ENCODE measurements around the gene OTOG.

The OTOG gene

GRCh38 chr11:17556999-17557398 lies 9.9 kb downstream of the OTOG start:
- no peaks in the 10 kb centered on the region for H3K36me3 Mint-ChIP-seq (ENCODE audit: low read depth)
- H3K4me1 Mint-ChIP-seq (ENCODE audit: low read depth), result no peaks in the 10 kb centered on the region
- H3K27me3 Mint-ChIP-seq, result peaks cover 7% of the 10 kb centered on the region
- no peak overlapping the region for H3K4me3 Mint-ChIP-seq
- H3K27ac Mint-ChIP-seq, result no peak overlapping the region
- H3K9me3 Mint-ChIP-seq, result no peaks in the 10 kb centered on the region

- H3K9me3 Mint-ChIP-seq, result no peaks in the 10 kb centered on the region
- no peak overlapping the region for H3K4me3 Mint-ChIP-seq
- peaks cover 7% of the 10 kb centered on the region for H3K27me3 Mint-ChIP-seq
- H3K36me3 Mint-ChIP-seq (ENCODE audit: low read depth), result no peaks in the 10 kb centered on the region
- H3K4me1 Mint-ChIP-seq (ENCODE audit: low read depth), result no peaks in the 10 kb centered on the region
- no peak overlapping the region for H3K27ac Mint-ChIP-seq
These were observed 11.1 kb downstream of the OTOG start for GRCh38 chr11:17558025-17558780.

- Mint-ChIP-seq H3K4me1 (ENCODE audit: low read depth) (no peaks in the 10 kb centered on the region), H3K27ac (no peak overlapping the region), H3K9me3 (no peaks in the 10 kb centered on the region), H3K27me3 (peaks cover 7% of the 10 kb centered on the region), H3K36me3 (ENCODE audit: low read depth) (no peaks in the 10 kb centered on the region), H3K4me3 (no peak overlapping the region)
These were observed 11.9 kb downstream of the OTOG start for GRCh38 chr11:17558916-17559315.

GRCh38 chr11:17559341-17560087 lies 12.5 kb downstream of the OTOG start:
- no peaks in the 10 kb centered on the region for H3K36me3 Mint-ChIP-seq (ENCODE audit: low read depth)
- H3K4me1 Mint-ChIP-seq (ENCODE audit: low read depth), result no peaks in the 10 kb centered on the region
- H3K9me3 Mint-ChIP-seq, result no peaks in the 10 kb centered on the region
- H3K27ac Mint-ChIP-seq, result no peak overlapping the region
- H3K27me3 Mint-ChIP-seq, result peaks cover 7% of the 10 kb centered on the region
- H3K4me3 Mint-ChIP-seq, result no peak overlapping the region

GRCh38 chr11:17560281-17561110 lies 13.4 kb downstream of the OTOG start:
- Mint-ChIP-seq H3K27ac (no peak overlapping the region), H3K27me3 (peaks cover 3% of the 10 kb centered on the region), H3K36me3 (ENCODE audit: low read depth) (no peaks in the 10 kb centered on the region), H3K9me3 (no peaks in the 10 kb centered on the region), H3K4me1 (ENCODE audit: low read depth) (no peaks in the 10 kb centered on the region), H3K4me3 (no peak overlapping the region)

- Mint-ChIP-seq H3K9me3 (no peaks in the 10 kb centered on the region), H3K36me3 (ENCODE audit: low read depth) (no peaks in the 10 kb centered on the region), H3K27me3 (peaks cover 3% of the 10 kb centered on the region), H3K27ac (no peak overlapping the region), H3K4me3 (no peak overlapping the region), H3K4me1 (ENCODE audit: low read depth) (no peaks in the 10 kb centered on the region)
These were observed 14.0 kb downstream of the OTOG start for GRCh38 chr11:17561111-17561415.

- no peaks in the 10 kb centered on the region for H3K9me3 Mint-ChIP-seq
- H3K27ac Mint-ChIP-seq, result no peak overlapping the region
- peaks cover 3% of the 10 kb centered on the region for H3K27me3 Mint-ChIP-seq
- H3K4me3 Mint-ChIP-seq, result no peak overlapping the region
- no peaks in the 10 kb centered on the region for H3K4me1 Mint-ChIP-seq (ENCODE audit: low read depth)
- H3K36me3 Mint-ChIP-seq (ENCODE audit: low read depth), result no peaks in the 10 kb centered on the region
These were observed 14.5 kb downstream of the OTOG start for GRCh38 chr11:17561526-17561925.

GRCh38 chr11:17563231-17563646 lies 16.2 kb downstream of the OTOG start:
- H3K27me3 Mint-ChIP-seq, result peaks cover 2% of the 10 kb centered on the region
- no peaks in the 10 kb centered on the region for H3K9me3 Mint-ChIP-seq
- H3K36me3 Mint-ChIP-seq (ENCODE audit: low read depth), result no peaks in the 10 kb centered on the region
- H3K27ac Mint-ChIP-seq, result no peak overlapping the region
- no peaks in the 10 kb centered on the region for H3K4me1 Mint-ChIP-seq (ENCODE audit: low read depth)
- H3K4me3 Mint-ChIP-seq, result no peak overlapping the region

GRCh38 chr11:17563961-17564686 lies 17.1 kb downstream of the OTOG start:
- Mint-ChIP-seq H3K4me3 (no peak overlapping the region), H3K4me1 (ENCODE audit: low read depth) (no peaks in the 10 kb centered on the region), H3K36me3 (ENCODE audit: low read depth) (no peaks in the 10 kb centered on the region), H3K9me3 (no peaks in the 10 kb centered on the region), H3K27ac (no peak overlapping the region), H3K27me3 (no peaks in the 10 kb centered on the region)

- Mint-ChIP-seq H3K27me3 (no peaks in the 10 kb centered on the region), H3K4me3 (no peak overlapping the region), H3K4me1 (ENCODE audit: low read depth) (no peaks in the 10 kb centered on the region), H3K27ac (no peak overlapping the region), H3K9me3 (no peaks in the 10 kb centered on the region), H3K36me3 (ENCODE audit: low read depth) (no peaks in the 10 kb centered on the region)
These were observed 17.6 kb downstream of the OTOG start for GRCh38 chr11:17564687-17565042.

GRCh38 chr11:17568944-17569343 lies 21.9 kb downstream of the OTOG start:
- H3K27ac Mint-ChIP-seq, result no peak overlapping the region
- no peaks in the 10 kb centered on the region for H3K4me1 Mint-ChIP-seq (ENCODE audit: low read depth)
- H3K36me3 Mint-ChIP-seq (ENCODE audit: low read depth), result no peaks in the 10 kb centered on the region
- H3K27me3 Mint-ChIP-seq, result no peaks in the 10 kb centered on the region
- H3K9me3 Mint-ChIP-seq, result no peaks in the 10 kb centered on the region
- H3K4me3 Mint-ChIP-seq, result no peak overlapping the region

- Mint-ChIP-seq H3K27me3 (no peaks in the 10 kb centered on the region), H3K36me3 (ENCODE audit: low read depth) (no peaks in the 10 kb centered on the region), H3K4me3 (no peak overlapping the region), H3K9me3 (no peaks in the 10 kb centered on the region), H3K27ac (no peak overlapping the region), H3K4me1 (ENCODE audit: low read depth) (no peaks in the 10 kb centered on the region)
These were observed 23.0 kb downstream of the OTOG start for GRCh38 chr11:17570034-17570433.

- no peaks in the 10 kb centered on the region for H3K27me3 Mint-ChIP-seq
- peak overlapping the region; percentile 27 for H3K27ac Mint-ChIP-seq
- no peaks in the 10 kb centered on the region for H3K36me3 Mint-ChIP-seq (ENCODE audit: low read depth)
These were observed 24.6 kb downstream of the OTOG start for GRCh38 chr11:17571431-17572358.

GRCh38 chr11:17572359-17572690 lies 25.3 kb downstream of the OTOG start:
- H3K27ac Mint-ChIP-seq, result no peak overlapping the region
- no peaks in the 10 kb centered on the region for H3K9me3 Mint-ChIP-seq
- H3K4me3 Mint-ChIP-seq, result no peak overlapping the region
- no peaks in the 10 kb centered on the region for H3K4me1 Mint-ChIP-seq (ENCODE audit: low read depth)
- H3K27me3 Mint-ChIP-seq, result no peaks in the 10 kb centered on the region
- no peaks in the 10 kb centered on the region for H3K36me3 Mint-ChIP-seq (ENCODE audit: low read depth)

More at GRCh38 chr11:17571431-17572358, 24.6 kb downstream of the OTOG start:
- H3K9me3 Mint-ChIP-seq, result no peaks in the 10 kb centered on the region
- no peaks in the 10 kb centered on the region for H3K4me1 Mint-ChIP-seq (ENCODE audit: low read depth)
- no peak overlapping the region for H3K4me3 Mint-ChIP-seq

Measured in stimulated activated naive CD8-positive, alpha-beta T cell treated with anti-CD3 and anti-CD28 coated beads, Interleukin-15, Interleukin-2, amounts not matched to agents 100 ng/mL and 50 ng/mL, for 24 hours (primary cell).